Epithelial cell of proximal tubule (primary cell): Measurements from ENCODE around the gene ITPKB. TPM values are rescaled to one million over a fixed set of nuclear protein-coding genes. Genes with fewer than 3 reads are reported as not detected.

ENCODE experiments used
- DNase-seq: peaks from one replicate; pipeline ENCODE4 v3.0.0-alpha.2; 2011; ENCODE audit warnings: low read depth
- H3K4me3 ChIP-seq: 2 replicates; pipeline ENCODE4 v1.5.1; 2011; ENCODE audit warnings: low read depth, mild to moderate bottlenecking, low read length
- total RNA-seq: library from RNA; depleted of rRNA; stranded (reverse); fragments of >200 nt; gene quantifications from 2 replicates; pipeline ENCODE4 v1.2.3, GENCODE V29; 2015
- TF ChIP-seq, protein P1 (sequence below): conservative IDR thresholded peaks from 2 replicates; pipeline ENCODE4 v1.5.1; 2012; ENCODE audit warnings: low read depth, mild to moderate bottlenecking, low read length

ITPKB gene
- total RNA-seq, 1 donor from 2014 or later = 5.1 TPM

DNA sequence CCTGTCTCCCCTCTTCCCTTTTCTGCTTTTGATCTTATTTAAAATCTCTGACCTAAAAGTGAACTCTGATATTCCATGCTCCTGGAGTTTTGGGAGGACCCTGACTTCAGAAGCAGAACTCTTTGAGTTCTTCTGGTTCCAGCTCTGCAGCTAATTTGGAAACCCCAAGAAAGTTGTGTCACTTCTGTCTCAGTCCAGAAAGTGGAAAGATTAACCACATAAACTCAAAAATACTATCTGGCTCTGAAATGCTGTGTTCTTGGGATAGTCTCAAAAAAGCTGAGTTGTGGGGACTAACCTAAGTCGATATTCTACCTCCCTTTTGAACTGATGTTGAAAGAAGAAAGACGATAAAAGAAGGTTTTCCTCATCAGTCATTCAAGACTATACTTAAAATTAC lies 59.8 kb downstream of the ITPKB start:
- no peak for DNase-seq
- H3K4me3 ChIP-seq = no peak overlapping the region
- TF ChIP-seq, protein P1, sequence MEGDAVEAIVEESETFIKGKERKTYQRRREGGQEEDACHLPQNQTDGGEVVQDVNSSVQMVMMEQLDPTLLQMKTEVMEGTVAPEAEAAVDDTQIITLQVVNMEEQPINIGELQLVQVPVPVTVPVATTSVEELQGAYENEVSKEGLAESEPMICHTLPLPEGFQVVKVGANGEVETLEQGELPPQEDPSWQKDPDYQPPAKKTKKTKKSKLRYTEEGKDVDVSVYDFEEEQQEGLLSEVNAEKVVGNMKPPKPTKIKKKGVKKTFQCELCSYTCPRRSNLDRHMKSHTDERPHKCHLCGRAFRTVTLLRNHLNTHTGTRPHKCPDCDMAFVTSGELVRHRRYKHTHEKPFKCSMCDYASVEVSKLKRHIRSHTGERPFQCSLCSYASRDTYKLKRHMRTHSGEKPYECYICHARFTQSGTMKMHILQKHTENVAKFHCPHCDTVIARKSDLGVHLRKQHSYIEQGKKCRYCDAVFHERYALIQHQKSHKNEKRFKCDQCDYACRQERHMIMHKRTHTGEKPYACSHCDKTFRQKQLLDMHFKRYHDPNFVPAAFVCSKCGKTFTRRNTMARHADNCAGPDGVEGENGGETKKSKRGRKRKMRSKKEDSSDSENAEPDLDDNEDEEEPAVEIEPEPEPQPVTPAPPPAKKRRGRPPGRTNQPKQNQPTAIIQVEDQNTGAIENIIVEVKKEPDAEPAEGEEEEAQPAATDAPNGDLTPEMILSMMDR = no peak

DNA sequence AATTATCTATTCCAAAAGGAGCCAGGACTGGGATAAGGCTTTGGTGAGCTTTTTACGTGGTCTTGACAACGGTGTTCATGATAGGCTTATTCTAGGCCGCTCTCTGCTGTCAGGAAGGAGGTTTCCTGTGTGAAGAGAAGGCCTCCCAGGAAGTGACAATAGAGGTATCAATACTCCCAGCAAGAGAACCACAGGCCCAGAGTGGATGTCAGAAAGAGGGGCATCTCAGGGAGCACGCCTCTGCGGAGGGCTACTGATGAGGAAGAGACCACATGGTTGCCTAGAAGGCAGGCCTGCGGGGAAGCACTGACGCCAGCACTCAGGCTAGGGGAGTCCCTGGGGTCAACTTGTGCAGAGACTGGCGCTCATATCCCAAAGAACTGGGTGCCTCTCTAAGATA lies 60.4 kb downstream of the ITPKB start:
- no peak for DNase-seq
- TF ChIP-seq, protein P1 = no peak
- no peak overlapping the region for H3K4me3 ChIP-seq

DNA sequence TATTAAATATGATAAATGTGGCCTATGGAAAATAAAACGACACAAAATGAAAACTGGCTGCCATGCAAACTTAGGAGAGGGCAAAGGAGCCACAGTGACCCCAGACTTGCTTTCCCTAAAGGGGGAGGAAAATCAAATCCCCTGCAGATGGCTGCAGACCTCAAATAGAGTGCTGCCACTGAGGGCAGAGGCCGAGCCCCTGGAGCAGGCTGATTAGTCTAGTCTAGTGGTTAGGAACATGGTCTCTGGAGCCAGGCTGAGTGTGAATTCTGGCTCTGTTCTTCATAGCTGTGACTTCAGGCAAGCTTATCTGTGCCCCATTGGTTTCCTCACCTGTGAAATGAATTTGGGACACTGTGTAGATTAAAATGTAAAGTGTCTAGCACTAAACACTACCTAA lies 60.8 kb downstream of the ITPKB start:
- H3K4me3 ChIP-seq = no peak overlapping the region
- TF ChIP-seq, protein P1 = no peak

DNA sequence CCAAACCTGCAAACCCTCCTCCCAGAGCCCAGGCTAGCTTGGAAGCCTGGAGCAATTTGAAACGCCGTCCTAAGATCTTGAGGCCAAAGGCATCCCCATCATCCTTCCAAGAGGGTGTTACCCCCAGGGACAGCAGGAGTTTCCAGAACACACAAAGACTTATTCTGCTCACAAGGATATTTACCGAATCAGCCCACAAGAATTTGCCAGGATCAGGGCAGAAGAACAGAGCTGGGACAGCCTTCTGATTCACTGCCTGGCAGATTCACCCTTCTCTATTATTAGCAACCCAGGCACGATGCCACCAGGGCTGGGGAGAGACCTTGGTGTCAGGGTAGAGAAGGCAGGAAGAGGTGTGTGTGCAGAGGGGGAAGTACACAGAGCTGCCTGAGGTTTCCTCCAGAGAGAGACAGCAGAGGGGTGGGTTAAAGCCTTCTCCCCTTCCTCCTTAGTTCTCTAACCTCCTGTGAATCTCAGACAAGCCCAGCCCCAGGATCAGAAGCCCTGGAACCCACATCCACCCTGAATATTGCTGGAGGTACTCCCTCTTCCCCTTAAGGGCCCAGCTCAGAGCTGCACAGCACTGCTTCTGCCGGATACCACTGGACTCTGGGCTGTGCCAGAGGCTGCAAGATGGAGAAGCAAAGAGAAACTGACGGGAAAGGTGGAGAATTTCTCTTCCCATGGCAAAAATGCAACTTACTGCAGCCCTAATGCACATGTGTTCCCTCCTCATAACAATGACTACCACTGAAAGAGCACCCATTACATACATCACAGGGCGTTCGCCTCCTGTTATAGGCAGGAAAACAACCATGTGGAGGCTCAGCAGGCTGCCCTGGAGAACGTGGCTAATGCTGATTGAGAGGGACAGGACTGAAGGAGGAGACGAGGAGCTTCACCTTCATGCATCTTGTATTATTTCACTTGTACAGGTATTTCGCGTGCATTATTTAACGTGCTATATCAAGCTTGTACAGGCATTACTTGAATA lies 61.8 kb downstream of the ITPKB start:
- H3K4me3 ChIP-seq = no peak overlapping the region
- TF ChIP-seq, protein P1 = no peak
- DNase-seq = peak; percentile 39

More for the DNA sequence above, 60.8 kb downstream of the ITPKB start:
- no peak for DNase-seq

DNA sequence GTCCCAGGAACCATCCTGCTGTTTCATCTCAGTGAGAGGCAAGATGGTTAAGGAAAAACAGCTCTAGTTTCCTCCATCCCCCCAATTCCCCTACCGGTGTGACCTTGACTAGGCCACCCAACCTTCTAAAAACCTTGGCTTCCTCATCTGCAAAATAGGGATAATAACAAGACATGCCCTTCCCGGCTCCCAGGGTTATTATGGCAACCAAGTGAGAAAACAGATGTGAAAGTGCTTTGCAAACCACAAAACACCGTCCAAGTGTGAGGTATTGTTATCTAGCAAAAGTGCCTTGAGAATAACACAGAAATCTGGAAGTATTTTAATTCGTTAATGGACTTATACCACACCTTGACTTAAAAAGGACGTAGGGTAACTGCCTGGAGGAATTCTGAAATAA lies 62.7 kb downstream of the ITPKB start:
- no peak for DNase-seq
- H3K4me3 ChIP-seq = no peak overlapping the region
- TF ChIP-seq, protein P1 = no peak

DNA sequence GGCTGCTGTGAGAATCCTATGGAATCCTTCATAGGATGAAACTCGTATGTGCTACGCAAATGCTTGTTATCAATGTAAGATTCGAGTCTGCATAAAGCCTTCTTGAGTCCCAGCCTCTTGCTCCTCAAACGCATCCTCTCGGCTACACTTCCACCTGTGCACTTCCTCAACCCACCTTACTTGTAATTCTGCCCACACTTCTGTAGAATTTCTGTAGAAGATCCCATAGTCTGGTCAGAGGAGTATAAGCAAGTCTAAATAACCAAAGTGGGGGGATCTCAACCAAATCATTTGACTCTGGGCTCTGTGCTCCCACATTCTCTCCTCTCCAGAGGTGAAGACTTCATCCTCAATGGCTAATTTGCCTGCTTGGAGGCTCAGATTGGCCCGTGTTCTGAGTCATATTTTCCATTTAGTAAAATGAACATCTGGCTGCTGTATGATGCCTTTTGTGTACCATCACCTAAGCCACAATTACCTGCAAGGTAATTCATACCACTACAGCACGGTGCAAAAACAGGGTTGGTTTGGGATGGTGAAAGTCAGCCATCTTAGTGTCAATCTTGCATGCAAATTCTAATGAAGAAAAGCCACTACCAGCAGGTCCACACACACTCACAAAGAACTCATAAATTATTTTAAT lies 63.2 kb downstream of the ITPKB start:
- TF ChIP-seq, protein P1 = no peak
- H3K4me3 ChIP-seq = no peak overlapping the region
- no peak for DNase-seq
